Measurements from ENCODE around the gene CX3CR1. TPM values are rescaled to one million over a fixed set of nuclear protein-coding genes. Genes with fewer than 3 reads are reported as not detected.

CX3CR1 gene
- total RNA-seq, 3 donors from 2014 or later: 0.67 to 0.94 (median 0.70) TPM

DNA sequence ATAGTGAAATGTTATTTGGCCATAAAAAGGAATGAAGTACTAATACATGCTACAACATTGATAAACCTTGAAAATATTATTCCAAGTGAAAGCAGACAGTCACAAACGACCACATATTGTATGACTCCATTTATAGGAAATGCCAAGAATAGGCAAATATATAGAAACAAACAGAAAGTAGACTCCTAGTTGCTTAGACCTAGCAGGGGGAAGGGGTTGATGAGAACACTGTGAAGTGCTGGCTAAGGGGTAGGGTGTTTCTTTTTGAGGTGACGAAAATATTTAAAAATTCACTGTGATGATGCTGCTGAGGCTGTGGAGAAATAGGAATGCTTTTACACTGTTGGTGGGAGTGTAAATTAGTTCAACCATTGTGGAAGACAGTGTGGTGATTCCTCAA is 56.9 kb downstream of the CX3CR1 start:
- H3K36me3 ChIP-seq (ENCODE audit: low read depth): no peaks in the 10 kb centered on the region
- TF ChIP-seq, protein P1, sequence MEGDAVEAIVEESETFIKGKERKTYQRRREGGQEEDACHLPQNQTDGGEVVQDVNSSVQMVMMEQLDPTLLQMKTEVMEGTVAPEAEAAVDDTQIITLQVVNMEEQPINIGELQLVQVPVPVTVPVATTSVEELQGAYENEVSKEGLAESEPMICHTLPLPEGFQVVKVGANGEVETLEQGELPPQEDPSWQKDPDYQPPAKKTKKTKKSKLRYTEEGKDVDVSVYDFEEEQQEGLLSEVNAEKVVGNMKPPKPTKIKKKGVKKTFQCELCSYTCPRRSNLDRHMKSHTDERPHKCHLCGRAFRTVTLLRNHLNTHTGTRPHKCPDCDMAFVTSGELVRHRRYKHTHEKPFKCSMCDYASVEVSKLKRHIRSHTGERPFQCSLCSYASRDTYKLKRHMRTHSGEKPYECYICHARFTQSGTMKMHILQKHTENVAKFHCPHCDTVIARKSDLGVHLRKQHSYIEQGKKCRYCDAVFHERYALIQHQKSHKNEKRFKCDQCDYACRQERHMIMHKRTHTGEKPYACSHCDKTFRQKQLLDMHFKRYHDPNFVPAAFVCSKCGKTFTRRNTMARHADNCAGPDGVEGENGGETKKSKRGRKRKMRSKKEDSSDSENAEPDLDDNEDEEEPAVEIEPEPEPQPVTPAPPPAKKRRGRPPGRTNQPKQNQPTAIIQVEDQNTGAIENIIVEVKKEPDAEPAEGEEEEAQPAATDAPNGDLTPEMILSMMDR (IDR thresholded peaks at IDR 0.05): no peak
- no peak for DNase-seq
- no peaks in the 10 kb centered on the region for H3K9me3 ChIP-seq
- no peak for ATAC-seq
- intact Hi-C loops (cut with DNase I, micrococcal nuclease): no loop called here
- H3K4me3 ChIP-seq: no peak overlapping the region
- no peaks in the 10 kb centered on the region for H3K4me1 ChIP-seq (ENCODE audit: low read depth)

- intact Hi-C loops (cut with DNase I, micrococcal nuclease): no loop called here
Observed at GRCh38 chr3:39222462-39222861, 57.4 kb downstream of the CX3CR1 start.

DNA sequence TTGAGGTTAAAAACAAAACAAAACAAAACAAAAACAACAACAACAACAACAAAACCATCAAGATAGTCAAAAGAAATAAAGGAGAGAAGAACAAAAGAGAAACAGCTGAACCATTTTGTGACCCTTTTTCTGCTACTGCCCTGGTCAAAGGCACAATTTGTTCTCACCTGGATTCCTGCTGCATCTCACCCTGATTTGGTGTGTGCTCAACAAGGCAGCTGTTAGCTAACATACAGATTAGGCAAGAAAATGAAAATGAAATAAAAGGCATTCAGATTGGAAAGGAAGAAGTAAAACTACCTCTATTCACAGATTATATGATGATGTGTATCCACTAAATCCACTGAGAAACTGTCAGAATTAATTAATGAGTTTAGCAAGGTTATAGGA is 58.7 kb downstream of the CX3CR1 start:
- intact Hi-C loops (cut with DNase I, micrococcal nuclease): no loop called here
- ATAC-seq: no peak
- Histone ChIP-seq H3K4me1 (ENCODE audit: low read depth) (no peaks in the 10 kb centered on the region), H3K36me3 (ENCODE audit: low read depth) (no peaks in the 10 kb centered on the region), H3K4me3 (no peak overlapping the region), H3K9me3 (no peaks in the 10 kb centered on the region)
- TF ChIP-seq, protein P1 (IDR thresholded peaks at IDR 0.05): no peak
- DNase-seq: no peak

More at GRCh38 chr3:39222462-39222861, 57.4 kb downstream of the CX3CR1 start:
- no peaks in the 10 kb centered on the region for H3K9me3 ChIP-seq
- ATAC-seq (no peak), DNase-seq (no peak)
- no peaks in the 10 kb centered on the region for H3K4me1 ChIP-seq (ENCODE audit: low read depth)
- H3K4me3 ChIP-seq: no peak overlapping the region
- TF ChIP-seq, protein P1 (IDR thresholded peaks at IDR 0.05): no peak
- no peaks in the 10 kb centered on the region for H3K36me3 ChIP-seq (ENCODE audit: low read depth)

- Histone ChIP-seq H3K9me3 (no peaks in the 10 kb centered on the region), H3K36me3 (ENCODE audit: low read depth) (no peaks in the 10 kb centered on the region), H3K4me3 (no peak overlapping the region), H3K4me1 (ENCODE audit: low read depth) (no peaks in the 10 kb centered on the region)
- TF ChIP-seq, protein P1 (IDR thresholded peaks at IDR 0.05): no peak
- DNase-seq (no peak), ATAC-seq (no peak)
- intact Hi-C loops (cut with DNase I, micrococcal nuclease): no loop called here
Observed at GRCh38 chr3:39220407-39221140, 59.3 kb downstream of the CX3CR1 start.

DNA sequence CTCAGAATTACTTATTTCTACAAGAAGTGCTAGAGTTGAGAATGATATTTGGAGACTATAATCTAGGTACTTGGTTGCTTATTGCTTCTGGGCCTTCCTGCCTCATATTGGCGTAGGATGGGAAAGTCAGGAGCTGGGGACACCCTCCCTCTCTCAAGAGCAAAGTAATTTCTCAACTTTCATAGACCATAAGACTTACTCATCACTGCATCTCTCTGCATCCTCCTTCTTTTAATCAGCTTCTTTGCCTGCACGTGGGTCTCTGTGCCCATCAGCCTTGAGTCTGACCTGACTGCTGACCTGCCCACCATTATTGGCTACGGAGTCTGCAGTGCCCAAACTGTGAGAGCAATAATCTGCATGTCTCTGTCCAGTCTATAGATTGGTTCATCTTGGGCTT is 60.1 kb downstream of the CX3CR1 start:
- DNase-seq (no peak), ATAC-seq (no peak)
- intact Hi-C loops (cut with DNase I, micrococcal nuclease): no loop called here
- H3K9me3 ChIP-seq: no peaks in the 10 kb centered on the region
- TF ChIP-seq, protein P1 (IDR thresholded peaks at IDR 0.05): no peak
- H3K36me3 ChIP-seq (ENCODE audit: low read depth): no peaks in the 10 kb centered on the region
- no peaks in the 10 kb centered on the region for H3K4me1 ChIP-seq (ENCODE audit: low read depth)
- H3K4me3 ChIP-seq: no peak overlapping the region

All from mucosa of descending colon (tissue), 3 donors.